GM10266 (cell line): Measurements from ENCODE around the gene ALDH1L2.

Experiments used
- DNase-seq: peaks from one replicate; pipeline ENCODE4 v3.0.0; 2012; ENCODE audit errors: extremely low spot score
- CTCF ChIP-seq: IDR thresholded peaks from 2 replicates; pipeline ENCODE4 v1.5.1; 2012; ENCODE audit warnings: mild to moderate bottlenecking, low read depth; ENCODE audit not compliant: control insufficient read depth, insufficient read depth; ENCODE audit errors: missing control alignments

Gene ALDH1L2

GRCh38 chr12:105057174-105057573 is 27.1 kb downstream of the ALDH1L2 start:
- no peak for TF ChIP-seq CTCF
- no peak for DNase-seq

GRCh38 chr12:105053116-105053572 is 31.1 kb downstream of the ALDH1L2 start:
- DNase-seq, result peak; percentile 56
- TF ChIP-seq CTCF, result peak; percentile 92

GRCh38 chr12:105051981-105052380 is 32.3 kb downstream of the ALDH1L2 start:
- no peak for TF ChIP-seq CTCF
- DNase-seq, result no peak

GRCh38 chr12:105048315-105048714 is 35.9 kb downstream of the ALDH1L2 start:
- TF ChIP-seq CTCF, result no peak
- no peak for DNase-seq

- no peak for TF ChIP-seq CTCF
- DNase-seq, result no peak
Observed at GRCh38 chr12:105047308-105047707, 37.0 kb downstream of the ALDH1L2 start.

GRCh38 chr12:105041186-105041585 is 43.1 kb downstream of the ALDH1L2 start:
- TF ChIP-seq CTCF, result no peak
- DNase-seq, result no peak

- no peak for TF ChIP-seq CTCF
- DNase-seq, result no peak
Observed at GRCh38 chr12:105040476-105040875, 43.8 kb downstream of the ALDH1L2 start.
